ENCODE data around the gene NUP98.

GRCh38 chr11:3822312-3822711 is 25.0 kb upstream of the NUP98 start:
- TF ChIP-seq CEBPZ (IDR thresholded peaks at IDR 0.05; ENCODE audit: low read depth, low read length) (no peak), POLR2A (IDR thresholded peaks at IDR 0.05; ENCODE audit: low read depth, low read length) (no peak), CHD1 (IDR thresholded peaks at IDR 0.05; ENCODE audit: low read depth, low read length) (no peak), RBBP5 (conservative IDR thresholded peaks at IDR 0.05) (no peak), ZNF274 (IDR thresholded peaks at IDR 0.05; ENCODE audit: insufficient read depth, insufficient read length) (no peak), EZH2 (IDR thresholded peaks at IDR 0.05; ENCODE audit: borderline replicate concordance, control insufficient read depth, low read depth, low read length) (no peak), CTCF (IDR thresholded peaks at IDR 0.05 in 2 of 3, conservative IDR thresholded peaks at IDR 0.05 in 1 of 3; ENCODE audit: control insufficient read depth in 2 of 3, extremely low read depth in 1 of 3, insufficient read depth in 1 of 3, low read depth in 3 of 3, low read length in 3 of 3) (no peak), KAT2A (conservative IDR thresholded peaks at IDR 0.05; ENCODE audit: control insufficient read depth, low read depth, low read length) (no peak), GABPA (IDR thresholded peaks at IDR 0.05; ENCODE audit: low read depth) (no peak), CBX5 (IDR thresholded peaks at IDR 0.05; ENCODE audit: low read depth) (no peak)

All from GM12878 (cell line).